T-helper 9 cell (primary cell): ENCODE data around the gene PRKCE.

Experiments
- DNase-seq: peaks from one replicate; pipeline ENCODE4 v3.0.0-alpha.2; 2020

Gene PRKCE

DNA sequence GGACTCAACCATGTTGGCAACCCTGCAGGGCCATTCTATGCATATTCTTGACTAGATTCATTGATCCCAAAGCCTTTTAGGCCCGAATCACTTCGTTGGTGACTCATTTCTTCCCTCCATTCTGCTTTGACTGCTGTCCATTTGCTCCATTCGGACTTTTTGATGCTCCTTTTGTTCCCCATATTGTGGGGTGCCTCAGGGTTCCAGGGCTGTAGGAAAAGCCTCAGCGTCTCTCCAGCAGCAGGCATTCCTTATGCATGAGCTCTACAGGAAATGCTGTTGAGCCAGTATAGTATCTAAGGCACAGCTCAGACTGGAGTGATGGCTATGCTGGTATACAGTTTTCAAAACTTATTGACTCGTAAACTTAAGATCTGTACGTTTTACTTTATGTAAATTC, 292.6 kb downstream of the PRKCE start:
- no peak for DNase-seq

GRCh38 chr2:45945302-45945717, 293.8 kb downstream of the PRKCE start:
- no peak for DNase-seq

GRCh38 chr2:45946023-45946422, 294.5 kb downstream of the PRKCE start:
- DNase-seq: no peak

DNA sequence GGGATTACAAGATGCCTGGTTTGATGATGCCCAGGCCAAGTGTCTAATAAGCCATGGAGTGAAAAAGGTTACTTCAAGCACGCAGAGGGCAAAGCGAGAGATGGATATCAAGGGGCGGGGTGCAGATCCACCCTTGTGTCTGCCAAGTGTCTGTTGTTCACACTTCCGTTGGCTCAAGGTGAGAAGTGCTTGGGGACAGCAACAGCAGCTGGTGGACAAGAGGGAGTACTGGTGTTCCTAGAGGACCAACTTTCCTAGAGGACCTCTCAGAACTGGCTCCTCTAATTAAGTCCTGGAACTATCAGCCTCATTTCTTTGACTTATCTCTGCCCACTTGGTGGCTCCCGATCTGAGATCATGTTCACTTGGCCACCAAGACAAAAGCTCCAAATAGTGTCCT, 299.1 kb downstream of the PRKCE start:
- no peak for DNase-seq

GRCh38 chr2:45951025-45951727, 299.7 kb downstream of the PRKCE start:
- DNase-seq: no peak

DNA sequence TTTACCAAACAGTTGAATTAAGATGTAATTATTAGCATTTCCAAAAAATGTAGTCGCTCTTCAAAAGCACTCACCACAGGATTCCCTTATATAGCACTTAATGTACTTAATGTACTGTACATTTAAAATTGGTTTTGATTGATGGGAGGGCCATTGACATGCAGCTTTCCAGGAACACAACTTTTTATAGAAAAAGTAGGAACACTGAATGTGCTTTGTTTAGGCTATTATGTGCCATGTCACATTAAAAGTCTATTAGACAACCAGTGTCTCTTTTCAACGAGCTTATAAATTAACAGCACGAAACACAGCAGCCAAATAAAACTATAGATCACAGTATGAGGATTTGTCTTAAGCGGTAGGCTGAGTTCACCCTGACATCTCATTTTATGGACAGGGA, 301.1 kb downstream of the PRKCE start:
- DNase-seq: no peak

- no peak for DNase-seq
These were observed 302.0 kb downstream of the PRKCE start for GRCh38 chr2:45953376-45954027.

DNA sequence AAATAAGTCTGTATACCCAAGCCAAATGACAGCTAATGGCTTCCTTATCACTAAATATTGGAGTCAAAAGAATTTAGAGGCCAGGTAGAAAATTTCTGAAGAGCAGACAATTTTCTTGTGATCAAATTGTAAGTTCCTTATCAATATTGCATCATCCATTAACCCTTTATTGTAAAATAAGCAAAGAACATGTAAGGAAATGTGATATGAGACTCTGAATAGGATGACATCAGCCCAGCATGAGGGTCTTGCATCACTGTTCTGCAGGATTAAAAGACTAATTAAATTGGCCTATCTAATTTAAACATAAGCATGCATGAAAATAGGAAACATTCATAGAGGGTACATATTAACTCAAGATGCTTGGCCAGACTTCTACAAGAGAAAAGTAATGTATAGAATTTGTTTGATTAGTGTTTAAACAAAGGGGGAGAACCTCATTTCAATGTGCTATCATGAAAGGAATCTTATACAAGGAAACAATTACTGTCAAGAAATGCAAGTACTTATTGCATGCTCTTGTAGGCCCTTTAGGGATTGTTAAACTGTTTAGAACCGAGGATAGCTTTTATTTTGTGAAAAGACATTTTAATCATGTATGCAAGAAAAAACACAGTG, 302.9 kb downstream of the PRKCE start:
- no peak for DNase-seq

DNA sequence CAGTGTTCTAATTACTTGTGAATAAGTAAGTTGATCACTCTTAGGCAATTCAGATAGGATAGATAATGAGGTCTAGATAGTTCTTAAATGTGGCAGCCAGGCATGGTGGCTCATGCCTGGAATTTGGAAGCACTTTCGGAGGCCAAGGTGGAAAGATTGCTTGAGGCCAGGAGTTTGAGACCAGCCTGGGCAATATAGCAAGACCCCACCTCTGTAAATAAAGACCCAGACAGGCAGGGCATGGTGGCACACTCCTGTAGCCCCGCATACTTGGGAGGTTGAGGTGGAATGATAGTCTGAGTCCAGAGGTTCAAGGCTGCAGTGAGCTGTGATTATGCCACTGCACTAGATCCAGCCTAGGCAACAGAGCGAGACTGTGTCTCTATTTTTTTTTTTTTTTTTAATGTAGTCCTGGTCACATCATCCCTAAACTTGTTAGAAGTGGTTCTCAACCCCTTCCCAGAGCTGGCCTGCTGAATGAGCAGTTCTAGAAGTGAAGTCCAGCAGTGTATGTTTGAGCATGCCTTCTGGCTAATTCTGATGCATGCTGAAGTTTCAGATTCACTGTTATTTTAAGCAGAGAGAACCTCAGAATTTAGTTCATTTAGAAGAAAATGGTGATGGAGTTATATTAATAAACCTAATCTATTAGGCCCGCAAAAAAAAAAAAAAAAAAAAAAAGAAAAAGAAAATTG, 306.2 kb downstream of the PRKCE start:
- no peak for DNase-seq

GRCh38 chr2:45960057-45960863, 308.8 kb downstream of the PRKCE start:
- no peak for DNase-seq

GRCh38 chr2:45962177-45962921, 310.9 kb downstream of the PRKCE start:
- no peak for DNase-seq

- DNase-seq: no peak
These were observed 312.3 kb downstream of the PRKCE start for GRCh38 chr2:45963816-45964215.

GRCh38 chr2:45964223-45964841, 312.9 kb downstream of the PRKCE start:
- no peak for DNase-seq

GRCh38 chr2:45964906-45965305, 313.4 kb downstream of the PRKCE start:
- DNase-seq: no peak

- DNase-seq: no peak
These were observed 314.5 kb downstream of the PRKCE start for GRCh38 chr2:45965871-45966498.

DNA sequence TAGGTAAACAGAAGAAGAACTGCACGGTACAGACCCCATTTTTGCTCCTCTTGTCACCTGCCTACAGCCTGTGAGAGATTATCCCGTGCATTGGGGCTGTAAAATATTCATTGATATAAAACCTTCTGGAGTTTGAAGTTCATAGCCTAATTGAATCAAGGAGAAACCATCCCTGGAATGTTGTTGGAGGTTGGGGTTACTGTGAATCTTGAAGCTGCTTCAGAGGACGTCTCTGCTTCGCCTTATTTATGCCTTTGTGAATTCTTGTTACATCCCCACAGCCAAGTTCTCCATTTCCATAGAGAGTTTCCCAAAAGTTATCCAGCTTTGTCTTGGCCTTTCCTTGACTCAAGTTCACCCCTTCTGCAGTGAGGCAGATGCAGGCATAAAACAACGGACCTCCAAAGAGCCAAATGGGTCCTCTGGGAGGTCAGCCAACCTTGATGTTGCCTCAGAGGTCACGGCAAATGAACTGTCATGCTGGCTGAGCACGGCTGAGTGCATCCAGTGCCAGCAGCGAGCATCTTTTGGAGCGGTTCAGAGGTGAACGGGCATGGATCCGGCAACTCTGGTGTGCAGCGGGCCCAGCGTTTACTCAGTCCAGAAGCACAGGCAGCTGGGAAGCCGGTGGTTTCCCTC, 317.6 kb downstream of the PRKCE start:
- no peak for DNase-seq

GRCh38 chr2:45973426-45973825, 322.0 kb downstream of the PRKCE start:
- DNase-seq: no peak

DNA sequence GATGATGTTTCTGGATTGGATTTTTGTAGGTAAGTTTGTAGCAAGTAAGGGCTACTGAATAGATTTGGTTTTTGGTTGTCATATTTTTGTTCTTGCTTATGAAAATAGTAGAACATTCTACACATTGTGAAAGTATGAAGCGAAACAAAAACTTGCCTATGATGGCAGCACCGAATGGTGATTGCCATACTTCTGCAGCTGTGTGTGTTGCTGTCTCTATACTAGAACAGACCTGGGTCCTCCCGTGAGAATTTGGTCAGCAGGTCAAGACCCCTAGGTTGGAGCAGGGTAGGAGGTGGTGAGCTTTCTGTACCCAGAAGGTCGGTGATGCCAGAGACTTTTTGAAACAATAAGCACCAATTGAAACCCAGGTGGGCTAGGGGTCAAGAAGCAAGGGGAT, 322.6 kb downstream of the PRKCE start:
- no peak for DNase-seq

- DNase-seq: no peak
These were observed 323.4 kb downstream of the PRKCE start for GRCh38 chr2:45974762-45975408.
